H9 (cell line): ENCODE measurements around the gene HLF. TPM values are rescaled to one million over a fixed set of nuclear protein-coding genes. Genes with fewer than 3 reads are reported as not detected.

ENCODE experiments used
- DNase-seq: peaks from one replicate; pipeline ENCODE4 v3.0.0-alpha.2; 2017
- H2AFZ ChIP-seq: one replicate; pipeline ENCODE4 v1.6.1; 2013; ENCODE audit warnings: mild to moderate bottlenecking, low read length, control low read depth, moderate library complexity
- H2AK5ac ChIP-seq: 2 replicates; pipeline ENCODE4 v1.6.1; 2013; ENCODE audit warnings: low read length, control low read depth, mixed read lengths; ENCODE audit not compliant: insufficient read length
- H2BK120ac ChIP-seq: one replicate; pipeline ENCODE4 v1.6.1; 2013; ENCODE audit warnings: low read depth, mild to moderate bottlenecking, low read length, control low read depth, inconsistent platforms; ENCODE audit not compliant: poor library complexity, severe bottlenecking
- H2BK12ac ChIP-seq: 2 replicates; pipeline ENCODE4 v1.6.1; 2013; ENCODE audit warnings: low read length, control low read depth, mixed read lengths, low read depth; ENCODE audit not compliant: insufficient read length
- H2BK15ac ChIP-seq: 2 replicates; pipeline ENCODE4 v1.6.1; 2013; ENCODE audit warnings: low read depth, low read length, control low read depth
- H2BK20ac ChIP-seq: one replicate; pipeline ENCODE4 v1.6.1; 2013; ENCODE audit warnings: low read depth, mild to moderate bottlenecking, low read length, control low read depth, inconsistent platforms; ENCODE audit not compliant: poor library complexity, severe bottlenecking
- H2BK5ac ChIP-seq: 2 replicates; pipeline ENCODE4 v1.6.1; 2013; ENCODE audit warnings: low read length, control low read depth, mixed read lengths; ENCODE audit not compliant: insufficient read length
- H3K14ac ChIP-seq: 2 replicates; pipeline ENCODE4 v1.6.1; 2013; ENCODE audit warnings: low read length, control low read depth; ENCODE audit not compliant: insufficient read depth
- H3K18ac ChIP-seq: 2 replicates; pipeline ENCODE4 v1.6.1; 2013; ENCODE audit warnings: low read depth, mild to moderate bottlenecking, mixed read lengths, low read length, control low read depth; ENCODE audit not compliant: insufficient read length
- H3K23ac ChIP-seq: 2 replicates; pipeline ENCODE4 v1.6.1; 2013; ENCODE audit warnings: low read length, control low read depth, mixed read lengths, low read depth; ENCODE audit not compliant: insufficient read length
- H3K23me2 ChIP-seq: 2 replicates; pipeline ENCODE4 v1.6.1; 2013; ENCODE audit warnings: low read depth, mild to moderate bottlenecking, mixed read lengths, low read length, control low read depth; ENCODE audit not compliant: insufficient read length, poor library complexity, severe bottlenecking
- H3K27ac ChIP-seq: 2 replicates; pipeline ENCODE4 v1.5.1; 2013; ENCODE audit warnings: low read length, control low read depth, mixed read lengths, low read depth; ENCODE audit not compliant: insufficient read length
- H3K27me3 ChIP-seq: 2 replicates; pipeline ENCODE4 v1.6.1; 2013; ENCODE audit warnings: low read length, control low read depth, inconsistent platforms; ENCODE audit not compliant: insufficient read depth
- H3K4ac ChIP-seq: 2 replicates; pipeline ENCODE4 v1.6.1; 2013; ENCODE audit warnings: low read depth, mild to moderate bottlenecking, control low read depth, inconsistent platforms, low read length, moderate library complexity
- H3K4me1 ChIP-seq: 2 replicates; pipeline ENCODE4 v1.6.1; 2013; ENCODE audit warnings: low read length, control low read depth, inconsistent platforms; ENCODE audit not compliant: insufficient read depth
- H3K4me2 ChIP-seq: 2 replicates; pipeline ENCODE4 v1.6.1; 2013; ENCODE audit warnings: low read length, control low read depth, mixed read lengths; ENCODE audit not compliant: insufficient read length, insufficient read depth
- H3K56ac ChIP-seq: 2 replicates; pipeline ENCODE4 v1.6.1; 2013; ENCODE audit warnings: low read depth, mild to moderate bottlenecking, mixed read lengths, low read length, control low read depth; ENCODE audit not compliant: insufficient read length
- H3K79me1 ChIP-seq: 2 replicates; pipeline ENCODE4 v1.6.1; 2013; ENCODE audit warnings: low read depth, mild to moderate bottlenecking, moderate library complexity, low read length, control low read depth, inconsistent platforms; ENCODE audit not compliant: insufficient read depth, poor library complexity, severe bottlenecking
- H3K79me2 ChIP-seq: 2 replicates; pipeline ENCODE4 v1.6.1; 2013; ENCODE audit warnings: low read length, control low read depth, inconsistent platforms; ENCODE audit not compliant: insufficient read depth
- H3K9ac ChIP-seq: 2 replicates; pipeline ENCODE4 v1.6.1; 2013; ENCODE audit warnings: low read length, control low read depth, mixed read lengths; ENCODE audit not compliant: insufficient read length; ENCODE audit errors: extremely low read depth
- H3K9me3 ChIP-seq: one replicate; pipeline ENCODE4 v1.6.1; 2013; ENCODE audit warnings: low read depth, low read length, inconsistent platforms; ENCODE audit not compliant: control insufficient read depth
- H3T11ph ChIP-seq: one replicate; pipeline ENCODE4 v1.6.1; 2013; ENCODE audit warnings: mild to moderate bottlenecking, low read length, control low read depth, inconsistent platforms
- H4K20me1 ChIP-seq: one replicate; pipeline ENCODE4 v1.6.1; 2013; ENCODE audit not compliant: control insufficient read depth, insufficient read length, insufficient read depth
- H4K5ac ChIP-seq: 2 replicates; pipeline ENCODE4 v1.6.1; 2013; ENCODE audit warnings: low read depth, mild to moderate bottlenecking, mixed read lengths, low read length, control low read depth; ENCODE audit not compliant: insufficient read length
- H4K8ac ChIP-seq: replicated peaks from 2 replicates; pipeline ENCODE4 v1.6.1; 2013; ENCODE audit warnings: low read length, control low read depth, mixed read lengths, low read depth; ENCODE audit not compliant: insufficient read length
- H4K91ac ChIP-seq: 2 replicates; pipeline ENCODE4 v1.6.1; 2013; ENCODE audit warnings: low read depth, mild to moderate bottlenecking, moderate library complexity, mixed read lengths, low read length, control low read depth; ENCODE audit not compliant: insufficient read length
- H3K27ac Mint-ChIP-seq, 3 experiments: 2 replicates in 2 of 3; 3 replicates in 1 of 3; pipeline ENCODE4 v1.8.0; 2020 to 2021; ENCODE audit warnings: mixed read lengths in 3 of 3, mild to moderate bottlenecking in 1 of 3, moderate library complexity in 1 of 3
- H3K27me3 Mint-ChIP-seq: 2 replicates; pipeline ENCODE4 v1.8.0; 2021; ENCODE audit warnings: low read depth, mild to moderate bottlenecking, moderate library complexity, mixed read lengths
- H3K36me3 Mint-ChIP-seq, 3 experiments: 2 replicates in 2 of 3; 3 replicates in 1 of 3; pipeline ENCODE4 v1.8.0; 2020 to 2021; ENCODE audit warnings: low read depth in 3 of 3, mixed read lengths in 3 of 3; ENCODE audit not compliant: insufficient read depth in 1 of 3
- H3K4me1 Mint-ChIP-seq, 2 experiments: 2 replicates each; pipeline ENCODE4 v1.8.0; 2020; ENCODE audit warnings: mixed read lengths in 2 of 2
- H3K4me3 Mint-ChIP-seq, 2 experiments: 2 replicates in 1 of 2; 3 replicates in 1 of 2; pipeline ENCODE4 v1.8.0; 2020 to 2021; ENCODE audit warnings: mild to moderate bottlenecking in 2 of 2, mixed read lengths in 2 of 2, moderate library complexity in 1 of 2
- H3K9me3 Mint-ChIP-seq, 2 experiments: 2 replicates in 1 of 2; 3 replicates in 1 of 2; pipeline ENCODE4 v1.8.0; 2020; ENCODE audit warnings: mild to moderate bottlenecking in 2 of 2, mixed read lengths in 2 of 2, moderate library complexity in 1 of 2
- CTCF ChIP-seq: fragments of 200-600 bp; sonication (generic); conservative IDR thresholded peaks from 3 replicates; pipeline ENCODE4 v1.8.0; 2021; ENCODE audit warnings: antibody characterized with exemption, mild to moderate bottlenecking
- WGBS: extraction: QIAGEN DNeasy Blood & Tissue Kit; methylation state at CpG from one replicate; pipeline ENCODE4 v1.1.7; 2013; ENCODE audit warnings: missing lambda C conversion rate, low lambda C conversion rate, mixed read lengths; ENCODE audit not compliant: insufficient read length; ENCODE audit errors: extremely low coverage; 5-methylcytosine and 5-hydroxymethylcytosine counted together
- total RNA-seq: library from RNA; stranded (reverse); gene quantifications from 2 replicates; pipeline ENCODE4 v1.2.1, GENCODE V29; 2021

HLF gene
- total RNA-seq, 1 experiment from 2014 or later: 0.17 TPM

GRCh38 chr17:55237268-55237667, 27.5 kb upstream of the HLF start:
- no peak overlapping the region for H3K27ac Mint-ChIP-seq
- no peak overlapping the region for H3K56ac ChIP-seq
- no peak overlapping the region for H3K4me3 Mint-ChIP-seq
- no peak overlapping the region for H3K18ac ChIP-seq
- H2BK12ac ChIP-seq: no peak overlapping the region
- H4K91ac ChIP-seq: no peak overlapping the region
- H4K20me1 ChIP-seq: no peaks in the 10 kb centered on the region
- H3K9me3 ChIP-seq: no peaks in the 10 kb centered on the region
- H3K4me1 ChIP-seq: no peaks in the 10 kb centered on the region; the same call in 1 of the 2 replicates
- H3K79me1 ChIP-seq: no peaks in the 10 kb centered on the region
- no peak overlapping the region for H2BK15ac ChIP-seq
- no peak overlapping the region for H3K4me2 ChIP-seq
- no peak overlapping the region for H2BK5ac ChIP-seq
- H3K9me3 Mint-ChIP-seq: peaks cover 0 to 2% of the 10 kb centered on the region in 2 experiments; a peak in 1 of 5 replicates
- no peak overlapping the region for H3K14ac ChIP-seq
- H2AK5ac ChIP-seq: no peak overlapping the region
- no peak overlapping the region for H3K9ac ChIP-seq
- H3K27ac ChIP-seq: no peak overlapping the region
- WGBS: no CpG with 5 or more reads among the region's 6 CpGs
- H4K8ac ChIP-seq: no peak overlapping the region
- no peaks in the 10 kb centered on the region for H3K79me2 ChIP-seq
- H2AFZ ChIP-seq: no peak overlapping the region
- H2BK120ac ChIP-seq: no peak overlapping the region
- peaks cover 7% of the 10 kb centered on the region for H3K23me2 ChIP-seq
- no peak overlapping the region for H2BK20ac ChIP-seq
- no peak for TF ChIP-seq CTCF
- no peak overlapping the region for H3K23ac ChIP-seq
- no peak overlapping the region for H3K4ac ChIP-seq
- DNase-seq: no peak
- peaks cover 60% of the 10 kb centered on the region for H3K27me3 Mint-ChIP-seq
- H3K36me3 Mint-ChIP-seq: no peaks in the 10 kb centered on the region
- H3K27me3 ChIP-seq: no peaks in the 10 kb centered on the region; the same call in 1 of the 2 replicates
- H4K5ac ChIP-seq: no peak overlapping the region
- peaks cover 4 to 19% of the 10 kb centered on the region in 2 experiments for H3K4me1 Mint-ChIP-seq
- no peak overlapping the region for H3T11ph ChIP-seq
